Common myeloid progenitor, CD34-positive (primary cell): ENCODE measurements around the gene ALG8.

Experiments used
- CTCF ChIA-PET: fragments of 350-600 bp; sonication (Branson Sonifier 250); formaldehyde crosslinking; loops from one replicate; lab custom pipeline; 2021; ENCODE audit warnings: antibody characterized with exemption; lab: Charles Lee
- POLR2A ChIA-PET: fragments of 350-600 bp; sonication (Branson Sonifier 250); formaldehyde crosslinking; loops from one replicate; lab custom pipeline; 2021; ENCODE audit warnings: antibody characterized with exemption; lab: Charles Lee
- DNase-seq, 3 donors: peaks; one replicate each; pipeline versions ENCODE4 v3.0.0 to v3.0.0-alpha.2; 2013
- H3K27ac ChIP-seq, 2 experiments: 1 replicate in 1 of 2; 2 replicates in 1 of 2; pipeline ENCODE4 v1.7.0; 2013; ENCODE audit warnings: inconsistent platforms in 2 of 2, low read length in 2 of 2, mild to moderate bottlenecking in 2 of 2, low read depth in 1 of 2, moderate library complexity in 1 of 2; ENCODE audit not compliant: severe bottlenecking in 2 of 2, insufficient read depth in 1 of 2, poor library complexity in 1 of 2
- H3K27me3 ChIP-seq, 5 experiments: replicated peaks in 2 of 5; 1 replicate in 3 of 5; 2 replicates in 2 of 5; pipeline versions ENCODE4 v1.6.1 to v1.7.0; 2013; ENCODE audit warnings: low read length in 4 of 5, mild to moderate bottlenecking in 2 of 5, moderate library complexity in 2 of 5, inconsistent platforms in 1 of 5; ENCODE audit not compliant: insufficient read depth in 5 of 5, control insufficient read depth in 4 of 5
- H3K36me3 ChIP-seq, 4 experiments: 1 replicate in 2 of 4; 2 replicates in 2 of 4; pipeline versions ENCODE4 v1.6.1 to v1.7.0; 2013; ENCODE audit warnings: low read length in 3 of 4, control low read depth in 1 of 4, mild to moderate bottlenecking in 1 of 4; ENCODE audit not compliant: control insufficient read depth in 4 of 4, insufficient read depth in 4 of 4
- H3K4me1 ChIP-seq, 4 experiments: 1 replicate in 3 of 4; 2 replicates in 1 of 4; pipeline versions ENCODE4 v1.6.1 to v1.7.1; 2013; ENCODE audit warnings: low read length in 3 of 4, mild to moderate bottlenecking in 3 of 4, control low read depth in 1 of 4, inconsistent platforms in 1 of 4, moderate library complexity in 1 of 4; ENCODE audit not compliant: control insufficient read depth in 4 of 4, insufficient read depth in 4 of 4; ENCODE audit errors: control extremely low read depth in 1 of 4
- H3K4me3 ChIP-seq, 7 experiments: 1 replicate in 4 of 7; 2 replicates in 3 of 7; pipeline versions ENCODE4 v1.5.1 to v1.7.0; 2013; ENCODE audit warnings: mild to moderate bottlenecking in 7 of 7, low read length in 6 of 7, moderate library complexity in 6 of 7, inconsistent platforms in 2 of 7, low read depth in 2 of 7, control low read depth in 1 of 7; ENCODE audit not compliant: insufficient read depth in 4 of 7, control insufficient read depth in 1 of 7; ENCODE audit errors: extremely low read depth in 1 of 7
- H3K9me3 ChIP-seq, 5 experiments: 1 replicate in 4 of 5; 2 replicates in 1 of 5; pipeline versions ENCODE4 v1.6.1 to v1.7.1; 2013; ENCODE audit warnings: low read length in 4 of 5, mild to moderate bottlenecking in 2 of 5, inconsistent platforms in 1 of 5, low read depth in 1 of 5, moderate library complexity in 1 of 5; ENCODE audit not compliant: control insufficient read depth in 4 of 5, insufficient read depth in 2 of 5; ENCODE audit errors: control extremely low read depth in 1 of 5
- WGBS: methylation state at CpG from one replicate; pipeline ENCODE4 v1.1.5; 2013; ENCODE audit not compliant: insufficient coverage; 5-methylcytosine and 5-hydroxymethylcytosine counted together

The ALG8 gene

GRCh38 chr11:78109081-78110015 is 30.1 kb downstream of the ALG8 start:
- CTCF ChIA-PET: interaction anchor here (2.0 kb wide), 1 partner anchor 14 kb away, joined by 5 read pairs; no protein-coding TSS in a partner anchor
- Histone ChIP-seq H3K27ac (no peak overlapping the region), H3K9me3 (no peaks in the 10 kb centered on the region), H3K36me3 (peaks cover 13 to 51% (median 36%) of the 10 kb centered on the region in 4 experiments), H3K27me3 (no peaks in the 10 kb centered on the region), H3K4me1 (no peaks in the 10 kb centered on the region), H3K4me3 (no peak overlapping the region)
- DNase-seq: no peak
- POLR2A ChIA-PET: no interaction called here
- 85% methylated on average over 2 of the region's 3 CpGs for WGBS

GRCh38 chr11:78100676-78101472 is 38.6 kb downstream of the ALG8 start:
- Histone ChIP-seq H3K27ac (peak overlapping the region in 1 of 2 experiments; percentile 2), H3K36me3 (peaks cover 11 to 24% (median 19%) of the 10 kb centered on the region in 4 experiments), H3K9me3 (no peaks in the 10 kb centered on the region), H3K4me1 (peaks cover 0 to 3% (median 3%) of the 10 kb centered on the region in 4 experiments), H3K27me3 (no peaks in the 10 kb centered on the region), H3K4me3 (no peak overlapping the region)
- ChIA-PET POLR2A (no interaction called here), CTCF (interaction anchor here (1.4 kb wide), 1 partner anchor 10 kb away, joined by 3 read pairs; no protein-coding TSS in a partner anchor)
- DNase-seq: no peak
- 85% methylated on average over 2 of the region's 2 CpGs for WGBS

- H3K36me3 ChIP-seq: peaks cover 11 to 26% (median 20%) of the 10 kb centered on the region in 4 experiments
- WGBS: 75% methylated on average over 2 of the region's 5 CpGs
- no peak overlapping the region for H3K4me3 ChIP-seq
- H3K9me3 ChIP-seq: no peaks in the 10 kb centered on the region
- ChIA-PET POLR2A (no interaction called here), CTCF (no interaction called here)
- DNase-seq: no peak
- H3K27ac ChIP-seq: no peak overlapping the region
- H3K4me1 ChIP-seq: peaks cover 0 to 3% (median 3%) of the 10 kb centered on the region in 4 experiments
- no peaks in the 10 kb centered on the region for H3K27me3 ChIP-seq
Observed at GRCh38 chr11:78100261-78100660, 39.2 kb downstream of the ALG8 start.

- H3K27ac ChIP-seq: no peak overlapping the region
- H3K9me3 ChIP-seq: no peaks in the 10 kb centered on the region
- H3K27me3 ChIP-seq: no peaks in the 10 kb centered on the region
- ChIA-PET POLR2A (no interaction called here), CTCF (no interaction called here)
- peaks cover 0 to 3% (median 3%) of the 10 kb centered on the region in 4 experiments for H3K4me1 ChIP-seq
- DNase-seq: no peak
- H3K4me3 ChIP-seq: no peak overlapping the region
- H3K36me3 ChIP-seq: peaks cover 11 to 30% (median 25%) of the 10 kb centered on the region in 4 experiments
- 100% methylated on average over 3 of the region's 4 CpGs for WGBS
Observed at GRCh38 chr11:78099666-78100065, 39.8 kb downstream of the ALG8 start.

GRCh38 chr11:78097666-78098385 is 41.6 kb downstream of the ALG8 start:
- no peaks in the 10 kb centered on the region for H3K27me3 ChIP-seq
- WGBS: 93% methylated on average over 2 of the region's 7 CpGs
- no peak for DNase-seq
- CTCF ChIA-PET: no interaction called here
- POLR2A ChIA-PET: no interaction called here
- no peaks in the 10 kb centered on the region for H3K9me3 ChIP-seq
- H3K36me3 ChIP-seq: peaks cover 11 to 32% (median 26%) of the 10 kb centered on the region in 4 experiments
- peaks cover 0 to 3% (median 3%) of the 10 kb centered on the region in 4 experiments for H3K4me1 ChIP-seq
- H3K27ac ChIP-seq: no peak overlapping the region
- H3K4me3 ChIP-seq: no peak overlapping the region

GRCh38 chr11:78094250-78094649 is 45.2 kb downstream of the ALG8 start:
- H3K27ac ChIP-seq: no peak overlapping the region
- H3K27me3 ChIP-seq: no peaks in the 10 kb centered on the region
- WGBS: 95% methylated on average over 2 of the region's 2 CpGs
- no peak for DNase-seq
- ChIA-PET CTCF (no interaction called here), POLR2A (no interaction called here)
- H3K9me3 ChIP-seq: no peaks in the 10 kb centered on the region
- H3K36me3 ChIP-seq: peaks cover 11 to 15% (median 12%) of the 10 kb centered on the region in 4 experiments
- no peaks in the 10 kb centered on the region for H3K4me1 ChIP-seq
- no peak overlapping the region for H3K4me3 ChIP-seq
